Nucleus accumbens (tissue), 56 donors: ENCODE measurements around the gene ORAI1.
"Not testable (repeated sequence)": the region's sequence is repeated elsewhere in the genome, so short reads cannot be mapped to it uniquely, and the experiment has no call there.

ENCODE experiments used
- DNase-seq, 56 donors: peaks; one replicate each; lab custom pipeline; 2025; lab: John Stamatoyannopoulos, UW

ORAI1 gene

GRCh38 chr12:121626087-121626852, at the start of gene ORAI1:
Gene ORAI1, plus strand, starts transcription at chr12:121626530.
- peak in 55 of 56 donors; percentile 44 to 98 (median 89) for DNase-seq

GRCh38 chr12:121576851-121577391, 49.4 kb upstream of the ORAI1 start:
- DNase-seq = no peak

GRCh38 chr12:121577443-121578180, 48.7 kb upstream of the ORAI1 start:
- DNase-seq = peak in 1 of 56 donors; percentile 14

GRCh38 chr12:121578230-121579189, 47.8 kb upstream of the ORAI1 start:
- DNase-seq = peak in 22 of 56 donors; percentile 7 to 60 (median 38)

- DNase-seq = peak in 36 of 56 donors; percentile 5 to 62 (median 36)
Measured at GRCh38 chr12:121579190-121579791, 47.0 kb upstream of the ORAI1 start.

- DNase-seq = peak in 53 of 56 donors; percentile 22 to 91 (median 73)
Measured at GRCh38 chr12:121579981-121580868, 46.1 kb upstream of the ORAI1 start.

- peak in 46 of 56 donors; percentile 5 to 71 (median 41) for DNase-seq
Measured at GRCh38 chr12:121580959-121581685, 45.2 kb upstream of the ORAI1 start, which contains the start of gene KDM2B. Gene KDM2B, minus strand, starts transcription at chr12:121581023. Its CDS starts 112 bp downstream, at chr12:121580911.

- DNase-seq = peak in 23 of 56 donors; percentile 9 to 53 (median 21)
Measured at GRCh38 chr12:121581686-121582429, 44.5 kb upstream of the ORAI1 start.

- peak in 7 of 56 donors; percentile 9 to 25 (median 21) for DNase-seq
Measured at GRCh38 chr12:121582583-121583333, 43.6 kb upstream of the ORAI1 start.

GRCh38 chr12:121583334-121583661, 43.0 kb upstream of the ORAI1 start:
- DNase-seq = not testable (repeated sequence)

GRCh38 chr12:121584885-121585284, 41.4 kb upstream of the ORAI1 start:
- not testable (repeated sequence) for DNase-seq

- no peak for DNase-seq
Measured at GRCh38 chr12:121590476-121591143, 35.7 kb upstream of the ORAI1 start.

GRCh38 chr12:121592320-121592719, 34.0 kb upstream of the ORAI1 start:
- DNase-seq = no peak

GRCh38 chr12:121595520-121595919, 30.8 kb upstream of the ORAI1 start:
- no peak for DNase-seq

- DNase-seq = no peak
Measured at GRCh38 chr12:121596526-121596925, 29.8 kb upstream of the ORAI1 start.
